Hippocampal formation (tissue), 2 donors: ENCODE data around the gene LTN1.
A peak's percentile ranks its signal among the peaks of the same experiment; 100 is the strongest.
"Not testable (repeated sequence)": the region's sequence is repeated elsewhere in the genome, so short reads cannot be mapped to it uniquely, and the experiment has no call there.

Source experiments
- DNase-seq, 2 donors: peaks; one replicate each; lab custom pipeline; 2025; lab: John Stamatoyannopoulos, UW

Gene LTN1, protein sequence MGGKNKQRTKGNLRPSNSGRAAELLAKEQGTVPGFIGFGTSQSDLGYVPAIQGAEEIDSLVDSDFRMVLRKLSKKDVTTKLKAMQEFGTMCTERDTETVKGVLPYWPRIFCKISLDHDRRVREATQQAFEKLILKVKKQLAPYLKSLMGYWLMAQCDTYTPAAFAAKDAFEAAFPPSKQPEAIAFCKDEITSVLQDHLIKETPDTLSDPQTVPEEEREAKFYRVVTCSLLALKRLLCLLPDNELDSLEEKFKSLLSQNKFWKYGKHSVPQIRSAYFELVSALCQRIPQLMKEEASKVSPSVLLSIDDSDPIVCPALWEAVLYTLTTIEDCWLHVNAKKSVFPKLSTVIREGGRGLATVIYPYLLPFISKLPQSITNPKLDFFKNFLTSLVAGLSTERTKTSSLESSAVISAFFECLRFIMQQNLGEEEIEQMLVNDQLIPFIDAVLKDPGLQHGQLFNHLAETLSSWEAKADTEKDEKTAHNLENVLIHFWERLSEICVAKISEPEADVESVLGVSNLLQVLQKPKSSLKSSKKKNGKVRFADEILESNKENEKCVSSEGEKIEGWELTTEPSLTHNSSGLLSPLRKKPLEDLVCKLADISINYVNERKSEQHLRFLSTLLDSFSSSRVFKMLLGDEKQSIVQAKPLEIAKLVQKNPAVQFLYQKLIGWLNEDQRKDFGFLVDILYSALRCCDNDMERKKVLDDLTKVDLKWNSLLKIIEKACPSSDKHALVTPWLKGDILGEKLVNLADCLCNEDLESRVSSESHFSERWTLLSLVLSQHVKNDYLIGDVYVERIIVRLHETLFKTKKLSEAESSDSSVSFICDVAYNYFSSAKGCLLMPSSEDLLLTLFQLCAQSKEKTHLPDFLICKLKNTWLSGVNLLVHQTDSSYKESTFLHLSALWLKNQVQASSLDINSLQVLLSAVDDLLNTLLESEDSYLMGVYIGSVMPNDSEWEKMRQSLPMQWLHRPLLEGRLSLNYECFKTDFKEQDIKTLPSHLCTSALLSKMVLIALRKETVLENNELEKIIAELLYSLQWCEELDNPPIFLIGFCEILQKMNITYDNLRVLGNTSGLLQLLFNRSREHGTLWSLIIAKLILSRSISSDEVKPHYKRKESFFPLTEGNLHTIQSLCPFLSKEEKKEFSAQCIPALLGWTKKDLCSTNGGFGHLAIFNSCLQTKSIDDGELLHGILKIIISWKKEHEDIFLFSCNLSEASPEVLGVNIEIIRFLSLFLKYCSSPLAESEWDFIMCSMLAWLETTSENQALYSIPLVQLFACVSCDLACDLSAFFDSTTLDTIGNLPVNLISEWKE (N-terminal part only)

GRCh38 chr21:28992526-28993292 lies at the start of gene LTN1:
Gene LTN1, minus strand, starts transcription at chr21:28992877. Its CDS starts 72 bp downstream, at chr21:28992805.
- DNase-seq: peak; percentile 97 to 99

- DNase-seq: no peak
Observed at GRCh38 chr21:29034678-29035077, 42.0 kb upstream of the LTN1 start.

- no peak for DNase-seq
Observed at GRCh38 chr21:29033871-29034270, 41.2 kb upstream of the LTN1 start.

DNA sequence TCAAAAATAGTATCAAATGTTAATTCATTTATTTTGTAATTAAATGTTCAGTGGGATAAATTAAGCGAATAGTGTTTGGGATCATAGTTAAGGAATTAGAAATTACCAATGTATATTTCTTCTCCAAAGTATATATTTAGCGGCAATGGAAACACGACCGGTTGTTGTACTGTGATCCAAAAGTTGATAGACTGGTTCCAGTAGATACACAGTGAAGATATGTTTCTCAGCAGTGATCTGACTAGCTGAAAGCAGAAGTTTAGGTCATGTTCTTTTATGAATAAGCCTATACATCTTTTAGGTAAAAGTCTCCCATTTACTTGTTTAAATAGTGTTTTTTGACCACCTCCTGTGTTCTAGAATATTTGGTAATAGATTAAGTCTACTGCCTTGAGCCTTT lies 40.6 kb upstream of the LTN1 start:
- DNase-seq: no peak

DNA sequence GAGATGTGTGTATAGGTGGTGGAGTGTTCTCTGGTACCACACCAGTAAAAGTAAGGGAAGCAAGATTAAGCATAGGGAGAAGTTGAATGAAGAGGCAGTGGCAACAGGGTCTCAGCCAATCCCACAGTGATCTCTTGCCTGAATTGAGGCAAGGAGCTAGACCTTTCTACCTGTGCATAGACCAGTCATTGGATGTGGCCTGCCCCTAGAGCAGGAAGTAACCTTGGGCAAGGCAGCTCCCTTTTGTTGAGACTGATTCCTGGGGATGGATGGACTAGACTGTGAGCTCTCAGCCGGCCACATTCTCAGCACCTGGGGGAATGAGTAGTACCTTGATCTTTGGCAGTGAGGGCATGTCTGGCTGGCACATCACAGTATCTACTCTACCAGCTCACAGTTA lies 38.2 kb upstream of the LTN1 start:
- DNase-seq: no peak

- no peak for DNase-seq
Observed at GRCh38 chr21:29029524-29029923, 36.8 kb upstream of the LTN1 start.

- DNase-seq: no peak
Observed at GRCh38 chr21:29025328-29025713, 32.6 kb upstream of the LTN1 start.

DNA sequence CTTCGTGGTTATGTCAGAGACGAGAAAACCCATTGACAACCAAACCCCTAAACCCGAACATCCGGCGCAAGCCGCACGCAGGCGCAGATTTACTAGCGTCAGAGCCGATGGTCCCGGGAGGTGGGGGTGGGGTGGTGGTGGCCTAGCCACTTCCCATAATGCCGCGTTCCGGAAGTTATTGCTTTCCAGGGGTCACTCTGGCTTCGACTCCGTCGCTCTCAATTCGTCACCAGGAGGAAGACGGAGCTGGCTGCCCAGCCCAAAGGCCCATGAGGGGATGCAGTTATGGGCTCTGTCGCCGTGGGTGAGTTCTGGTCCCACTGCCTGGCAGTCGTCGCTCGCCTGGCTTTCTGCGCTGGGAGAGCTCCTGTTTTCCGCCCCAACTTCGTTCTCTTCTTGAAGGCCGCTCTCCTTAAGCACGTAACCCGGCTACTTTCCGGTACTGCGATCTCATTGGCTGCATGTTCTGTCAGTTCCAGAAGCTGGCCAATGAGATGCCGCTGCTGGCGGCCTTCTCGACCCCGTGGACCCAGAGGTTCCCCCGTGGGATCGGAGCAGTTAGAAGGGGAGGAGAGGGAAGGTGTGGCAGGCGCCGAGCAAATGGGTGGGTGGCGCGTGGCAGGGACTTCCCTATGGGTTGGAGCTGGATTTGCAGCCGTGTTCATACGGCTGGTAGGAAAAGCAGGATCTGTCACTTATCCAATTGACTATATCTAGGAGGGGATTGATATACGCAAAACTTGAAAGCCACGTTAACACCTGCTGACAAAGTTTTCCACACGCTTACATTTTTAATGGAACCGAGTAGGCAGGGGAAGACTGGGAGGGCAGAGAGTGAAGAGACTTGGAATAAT lies 32.0 kb upstream of the LTN1 start, which contains the start of gene USP16:
Gene USP16 (plus strand): TSS at position 195 of the 854 bp plus-strand sequence. CDS start 3,246 bp downstream, outside the sequence.
- peak; percentile 94 to 96 for DNase-seq

DNA sequence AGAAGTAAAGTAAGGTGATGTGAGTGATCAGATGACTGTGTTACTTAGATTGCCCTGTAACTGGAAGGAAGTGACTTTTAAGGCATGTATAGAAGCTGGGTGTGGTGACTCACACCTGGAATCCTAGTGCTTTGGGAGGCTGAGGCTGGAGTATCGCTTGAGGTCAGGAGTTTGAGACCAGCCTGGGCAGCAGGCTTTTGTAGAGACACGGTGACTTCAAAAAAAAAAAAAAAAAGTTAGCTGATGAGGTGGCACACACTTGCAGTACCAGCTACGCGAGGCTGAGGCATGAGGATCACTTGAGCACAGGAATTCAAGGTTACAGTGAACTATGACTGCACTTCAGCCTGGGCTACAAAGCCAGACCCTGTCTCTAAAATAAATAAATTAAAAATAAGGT lies 29.5 kb upstream of the LTN1 start:
- DNase-seq: no peak

DNA sequence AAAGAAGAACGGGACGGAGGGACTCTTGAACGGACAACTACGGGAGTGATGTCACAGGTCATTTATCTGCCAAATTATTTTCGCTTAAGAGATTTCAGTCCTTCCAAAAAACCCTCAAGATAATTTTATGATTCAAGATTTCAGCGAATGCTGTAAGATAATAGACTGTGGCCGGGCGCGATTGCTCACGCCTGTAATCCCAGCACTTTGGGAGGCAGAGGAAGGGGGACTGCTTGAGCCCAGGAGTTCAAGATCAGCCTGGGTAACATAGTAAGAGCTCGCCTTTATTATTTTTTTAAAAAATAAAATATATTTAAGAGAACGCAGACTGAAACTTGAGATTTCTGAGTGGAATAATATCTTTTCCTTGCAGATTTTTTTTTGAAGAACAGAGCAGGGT lies 25.9 kb upstream of the LTN1 start:
- no peak for DNase-seq

- no peak for DNase-seq
Observed at GRCh38 chr21:29017639-29018237, 25.1 kb upstream of the LTN1 start.

GRCh38 chr21:29011236-29011635 lies 18.6 kb upstream of the LTN1 start:
- DNase-seq: not testable (repeated sequence)

GRCh38 chr21:29008367-29008766 lies 15.7 kb upstream of the LTN1 start:
- no peak for DNase-seq

- no peak for DNase-seq
Observed at GRCh38 chr21:29007810-29008209, 15.1 kb upstream of the LTN1 start.

DNA sequence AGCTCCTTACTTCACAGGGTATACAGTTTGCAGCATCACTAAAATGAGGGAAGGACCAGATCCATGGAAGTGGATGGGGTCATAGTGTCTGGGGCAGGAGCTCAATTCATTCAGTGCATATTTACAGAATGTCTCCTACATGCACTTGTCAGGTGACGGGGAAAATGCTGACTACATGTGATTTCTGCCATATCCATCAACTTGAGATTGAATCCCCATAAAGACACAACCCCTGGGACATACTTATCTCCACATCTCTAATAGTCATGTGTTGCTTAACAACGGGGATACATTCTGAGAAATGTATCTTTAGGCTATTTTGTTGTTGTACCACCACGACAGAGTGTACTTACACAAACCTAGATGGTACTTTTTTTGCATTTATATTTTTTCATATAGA lies 14.5 kb upstream of the LTN1 start:
- no peak for DNase-seq

- no peak for DNase-seq
Observed at GRCh38 chr21:29005696-29006095, 13.0 kb upstream of the LTN1 start.

GRCh38 chr21:29002442-29003144 lies 9.9 kb upstream of the LTN1 start:
- DNase-seq: peak; percentile 90

DNA sequence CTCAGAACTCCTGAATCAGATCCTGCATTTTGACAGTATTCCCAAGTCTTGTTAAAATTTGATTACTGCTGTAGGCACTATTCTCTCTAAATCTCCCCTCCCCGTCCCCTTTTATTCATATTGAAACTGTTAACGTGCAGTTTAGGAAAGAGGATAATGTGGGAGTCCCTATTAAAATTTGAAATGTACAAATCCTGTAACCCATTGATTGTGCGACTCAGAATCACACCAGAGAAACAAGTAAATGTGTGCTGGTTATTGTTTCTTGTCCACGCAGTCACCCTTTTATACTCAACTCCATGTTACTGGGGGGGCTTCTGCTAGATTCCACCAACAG lies 584 bp upstream of the LTN1 start:
- no peak for DNase-seq

GRCh38 chr21:28991861-28992525 lies 684 bp downstream of the LTN1 start:
- no peak for DNase-seq
